ENCODE measurements around the gene DMD. TPM values are rescaled to one million over a fixed set of nuclear protein-coding genes. Genes with fewer than 3 reads are reported as not detected.
"Not testable (repeated sequence)": the region's sequence is repeated elsewhere in the genome, so short reads cannot be mapped to it uniquely, and the experiment has no call there.

Gene DMD
- total RNA-seq, 1 donor from 2014 or later: 0.64 TPM

- intact Hi-C loops (cut with micrococcal nuclease): no loop called here
Measured at GRCh38 chrX:31546126-31546525, 1665.2 kb downstream of the DMD start.

- intact Hi-C loops (cut with micrococcal nuclease): no loop called here
Measured at GRCh38 chrX:31545726-31546125, 1665.6 kb downstream of the DMD start.

GRCh38 chrX:31545191-31545590 lies 1666.2 kb downstream of the DMD start:
- intact Hi-C loops (cut with micrococcal nuclease): no loop called here

- intact Hi-C loops (cut with micrococcal nuclease): no loop called here
Measured at GRCh38 chrX:31543634-31544033, 1667.7 kb downstream of the DMD start.

GRCh38 chrX:31542566-31542965 lies 1668.8 kb downstream of the DMD start:
- intact Hi-C loops (cut with micrococcal nuclease): no loop called here

GRCh38 chrX:31540313-31540712 lies 1671.0 kb downstream of the DMD start:
- intact Hi-C loops (cut with micrococcal nuclease): no loop called here

GRCh38 chrX:31527455-31528126 lies 1683.8 kb downstream of the DMD start:
- intact Hi-C loops (cut with micrococcal nuclease): no loop called here

DNA sequence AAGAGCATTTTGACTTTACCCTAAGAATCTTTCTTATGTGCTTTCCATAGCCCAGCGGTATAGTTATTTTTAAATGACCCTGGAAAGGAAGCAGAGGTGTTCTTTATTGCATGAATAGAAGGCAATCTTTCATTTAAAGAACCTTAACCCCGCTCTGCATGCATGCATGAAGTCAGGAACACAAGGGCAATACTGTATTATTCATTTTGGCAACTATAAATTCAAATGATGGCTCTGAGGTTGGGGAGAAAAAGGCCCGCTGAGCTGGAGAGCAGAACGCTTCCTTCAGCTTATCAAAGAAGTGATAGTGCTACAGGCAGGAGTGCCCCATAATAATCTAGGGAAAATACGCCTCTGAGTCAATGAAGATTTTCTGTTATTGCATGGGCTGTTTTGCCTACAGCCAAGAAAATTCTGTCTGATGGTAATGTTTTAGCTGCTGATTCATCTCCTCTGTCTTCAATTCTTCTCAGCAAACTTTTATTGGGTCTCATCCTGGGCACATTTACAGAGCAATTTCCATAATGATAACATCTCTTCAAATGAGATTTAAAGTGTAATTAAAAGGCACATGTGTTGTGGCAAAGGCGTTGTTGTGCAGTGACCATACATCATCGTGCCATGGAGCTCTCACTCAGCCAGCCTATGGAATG lies 1687.3 kb downstream of the DMD start:
- intact Hi-C loops (cut with micrococcal nuclease): no loop called here

DNA sequence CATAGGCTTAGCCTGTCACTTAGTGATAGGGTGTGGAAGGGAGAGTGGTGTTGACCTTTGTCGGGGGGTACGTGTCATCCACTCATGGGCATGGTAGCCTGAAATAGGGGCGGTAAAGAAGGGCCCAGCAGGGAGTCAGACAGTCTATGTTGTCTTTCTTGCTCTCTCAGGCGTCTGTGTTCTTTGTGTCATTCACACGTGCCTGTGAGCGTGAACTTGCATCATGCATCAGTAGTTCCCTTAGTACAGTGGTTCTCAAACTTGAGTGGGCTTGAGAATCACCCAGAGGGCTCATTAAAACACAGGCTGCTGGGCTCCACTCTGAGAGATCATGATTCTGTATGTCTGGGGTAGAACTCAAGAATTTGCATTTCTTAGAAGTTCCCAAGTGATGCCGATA lies 1688.6 kb downstream of the DMD start:
- intact Hi-C loops (cut with micrococcal nuclease): no loop called here

GRCh38 chrX:31521941-31522340 lies 1689.4 kb downstream of the DMD start:
- intact Hi-C loops (cut with micrococcal nuclease): no loop called here

GRCh38 chrX:31516527-31516926 lies 1694.8 kb downstream of the DMD start:
- intact Hi-C loops (cut with micrococcal nuclease): no loop called here

- intact Hi-C loops (cut with micrococcal nuclease): no loop called here
Measured at GRCh38 chrX:31508338-31508737, 1703.0 kb downstream of the DMD start.

- intact Hi-C loops (cut with micrococcal nuclease): no loop called here
Measured at GRCh38 chrX:31506928-31507327, 1704.4 kb downstream of the DMD start.

- intact Hi-C loops (cut with micrococcal nuclease): no loop called here
Measured at GRCh38 chrX:31506360-31506759, 1705.0 kb downstream of the DMD start.

DNA sequence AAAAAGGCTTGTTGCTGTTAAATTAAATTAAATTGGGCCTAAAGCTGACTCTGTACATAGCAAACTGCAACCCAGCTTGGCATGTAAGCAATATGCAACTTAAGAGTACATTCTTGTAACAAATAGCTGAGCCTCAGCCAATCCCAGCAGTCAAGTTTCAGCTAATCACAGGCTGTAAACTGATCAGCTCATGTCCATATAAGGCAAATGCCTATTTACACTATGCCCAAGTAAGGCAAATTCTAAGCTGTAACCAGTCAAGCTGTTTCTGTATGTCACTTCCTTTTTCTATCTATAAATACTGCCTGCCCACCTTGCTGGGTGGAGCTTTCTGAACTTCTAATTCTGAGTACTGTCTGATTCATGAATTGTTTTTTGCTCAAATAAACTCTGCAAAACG lies 1710.4 kb downstream of the DMD start:
- intact Hi-C loops (cut with micrococcal nuclease): no loop called here

- intact Hi-C loops (cut with micrococcal nuclease): no loop called here
Measured at GRCh38 chrX:31499109-31499508, 1712.2 kb downstream of the DMD start.

DNA sequence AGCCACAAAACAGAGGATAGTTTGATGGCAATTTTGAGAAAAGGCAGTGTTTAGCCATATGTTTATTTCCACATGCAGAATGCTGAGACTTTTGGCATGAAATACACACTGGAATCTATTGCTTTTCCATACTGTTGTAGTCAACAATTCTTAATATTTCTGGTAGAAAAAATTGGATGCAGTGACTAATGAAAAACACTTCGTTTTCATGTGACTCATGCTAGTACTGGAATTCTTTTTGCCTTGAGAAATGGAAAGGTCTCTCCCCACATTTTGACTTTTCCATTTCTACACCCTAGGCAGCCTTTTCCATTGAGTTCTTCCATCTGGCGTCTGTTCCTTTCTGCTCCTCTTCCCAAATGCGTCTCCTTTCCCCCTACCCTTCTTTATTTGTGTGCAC lies 1714.3 kb downstream of the DMD start:
- intact Hi-C loops (cut with micrococcal nuclease): no loop called here

- intact Hi-C loops (cut with micrococcal nuclease): no loop called here
Measured at GRCh38 chrX:31487951-31488350, 1723.4 kb downstream of the DMD start.

DNA sequence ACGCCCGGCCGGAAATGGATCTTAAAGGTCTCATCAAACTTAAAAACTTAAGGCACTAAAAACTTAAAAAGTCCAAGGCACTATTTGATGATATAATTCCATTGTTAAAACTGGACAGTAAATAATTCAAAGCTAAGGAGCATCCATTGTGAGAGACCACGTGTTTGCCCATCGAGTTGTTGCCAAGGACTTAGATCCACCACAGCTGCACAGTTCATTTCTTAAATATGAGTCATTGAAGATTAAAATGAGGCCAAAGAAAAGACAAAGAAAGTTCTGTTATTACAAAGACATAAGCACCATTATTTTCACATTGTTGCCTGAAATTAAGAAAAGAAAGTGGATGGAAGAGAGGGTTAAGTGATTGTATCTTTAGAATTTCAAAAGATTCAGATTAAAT lies 1728.0 kb downstream of the DMD start:
- intact Hi-C loops (cut with micrococcal nuclease): no loop called here

GRCh38 chrX:31480696-31481095 lies 1730.7 kb downstream of the DMD start:
- intact Hi-C loops (cut with micrococcal nuclease): no loop called here

DNA sequence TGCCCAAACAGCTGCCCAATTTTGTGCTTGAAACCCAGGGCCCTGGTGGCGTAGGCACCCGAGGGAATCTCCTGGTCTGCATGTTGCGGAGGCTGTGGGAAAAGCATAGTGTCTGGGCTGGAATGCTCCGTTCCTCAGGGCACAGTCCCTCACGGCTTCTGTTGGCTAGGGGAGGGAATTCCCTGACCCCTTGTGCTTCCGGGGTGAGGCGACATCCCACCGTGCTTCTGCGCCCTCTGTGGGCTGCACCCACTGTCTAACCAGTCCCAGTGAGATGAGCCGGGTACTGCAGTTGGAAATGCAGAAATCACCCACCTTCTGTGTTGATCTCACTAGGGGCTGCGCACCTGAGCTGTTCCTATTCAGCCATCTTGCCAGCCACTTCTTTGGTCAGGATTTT lies 1740.1 kb downstream of the DMD start:
- intact Hi-C loops (cut with micrococcal nuclease): no loop called here

DNA sequence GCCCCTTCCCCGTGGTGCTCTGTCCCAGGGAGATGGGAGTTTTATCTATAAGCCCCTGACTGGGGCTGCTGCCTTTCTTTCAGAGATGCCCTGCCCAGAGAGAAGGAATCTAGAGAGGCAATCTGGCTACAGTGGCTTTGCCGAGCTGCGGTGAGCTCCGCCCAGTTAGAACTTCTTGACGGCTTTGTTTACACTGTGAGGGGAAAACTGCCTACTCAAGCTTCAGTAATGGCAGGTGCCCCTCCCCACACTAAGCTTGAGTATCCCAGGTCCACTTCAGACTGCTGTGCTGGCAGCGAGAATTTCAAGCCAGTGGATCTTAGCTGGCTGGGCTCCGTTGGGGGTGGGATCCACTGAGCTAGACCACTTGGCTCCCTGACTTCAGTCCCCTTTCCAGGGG lies 1740.6 kb downstream of the DMD start:
- intact Hi-C loops (cut with micrococcal nuclease): not testable (repeated sequence)

DNA sequence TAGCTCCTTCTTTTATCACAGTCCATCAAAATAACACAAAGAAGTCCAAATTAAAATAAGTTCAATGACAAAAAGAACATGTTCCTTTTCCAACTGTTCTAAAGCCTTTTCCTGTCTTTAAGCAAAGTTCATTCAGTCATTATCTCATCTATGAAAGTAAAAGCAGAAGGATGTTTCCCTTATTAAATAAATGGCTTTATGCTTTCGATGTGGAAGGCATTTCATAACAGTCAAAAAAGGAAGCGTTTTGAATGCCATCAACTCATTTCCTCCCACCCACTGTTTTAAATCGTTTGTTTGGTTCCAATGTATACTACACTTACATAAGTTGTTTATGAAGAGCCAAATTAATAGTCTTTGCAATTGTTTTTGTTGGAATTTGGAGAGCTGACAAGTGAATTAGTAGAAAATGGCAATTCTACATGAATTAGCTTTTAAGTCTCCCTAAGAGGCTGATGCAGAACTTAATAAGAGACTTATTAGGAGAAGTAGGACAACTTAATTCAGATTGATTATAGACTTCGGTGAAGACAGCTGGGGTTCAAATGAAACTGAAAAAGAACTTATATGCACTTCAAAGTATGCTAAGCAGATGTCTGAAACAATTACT lies 1746.9 kb downstream of the DMD start:
- intact Hi-C loops (cut with micrococcal nuclease): no loop called here
